Dedifferentiated amniotic fluid mesenchymal stem cell (primary cell): ENCODE results near the gene GLRX5.

Source experiments
- DNase-seq: peaks from one replicate; pipeline ENCODE4 v3.0.0-alpha.2; 2016; ENCODE audit errors: extremely low spot score

The GLRX5 gene

GRCh38 chr14:95534299-95535225 is at the start of gene GLRX5:
Gene GLRX5 (plus strand): TSS chr14:95535050. CDS start chr14:95535090, 40 bp downstream.
- peak; percentile 100 for DNase-seq

DNA sequence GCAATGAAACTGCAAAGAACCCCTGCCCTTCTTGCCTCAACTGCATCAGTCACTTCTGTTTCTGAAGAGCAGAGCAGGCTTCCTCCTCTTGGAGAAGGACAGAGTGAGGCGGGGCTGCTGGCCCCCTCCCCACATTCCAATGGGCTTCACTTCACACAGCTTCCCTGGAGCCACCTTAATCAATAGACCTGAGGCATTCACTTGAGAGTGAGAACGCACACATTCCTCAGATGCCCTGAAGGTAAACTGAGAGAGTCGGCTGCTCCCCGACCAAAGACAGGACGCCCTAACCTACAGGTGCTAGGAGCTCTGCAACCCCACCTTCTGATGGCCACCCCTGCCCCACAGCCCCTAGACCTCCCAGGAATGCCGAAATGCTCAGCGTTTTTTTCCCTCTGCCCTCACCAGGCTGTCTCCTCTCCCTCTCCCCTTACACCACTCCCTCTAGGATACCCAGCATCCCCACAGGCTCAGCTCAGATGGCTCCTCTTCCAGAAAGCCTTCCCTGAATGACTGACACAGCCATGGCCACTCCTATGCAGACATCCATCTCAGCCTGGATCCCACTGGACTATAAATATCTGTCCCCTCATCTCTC is 49.5 kb upstream of the GLRX5 start:
- DNase-seq: no peak

DNA sequence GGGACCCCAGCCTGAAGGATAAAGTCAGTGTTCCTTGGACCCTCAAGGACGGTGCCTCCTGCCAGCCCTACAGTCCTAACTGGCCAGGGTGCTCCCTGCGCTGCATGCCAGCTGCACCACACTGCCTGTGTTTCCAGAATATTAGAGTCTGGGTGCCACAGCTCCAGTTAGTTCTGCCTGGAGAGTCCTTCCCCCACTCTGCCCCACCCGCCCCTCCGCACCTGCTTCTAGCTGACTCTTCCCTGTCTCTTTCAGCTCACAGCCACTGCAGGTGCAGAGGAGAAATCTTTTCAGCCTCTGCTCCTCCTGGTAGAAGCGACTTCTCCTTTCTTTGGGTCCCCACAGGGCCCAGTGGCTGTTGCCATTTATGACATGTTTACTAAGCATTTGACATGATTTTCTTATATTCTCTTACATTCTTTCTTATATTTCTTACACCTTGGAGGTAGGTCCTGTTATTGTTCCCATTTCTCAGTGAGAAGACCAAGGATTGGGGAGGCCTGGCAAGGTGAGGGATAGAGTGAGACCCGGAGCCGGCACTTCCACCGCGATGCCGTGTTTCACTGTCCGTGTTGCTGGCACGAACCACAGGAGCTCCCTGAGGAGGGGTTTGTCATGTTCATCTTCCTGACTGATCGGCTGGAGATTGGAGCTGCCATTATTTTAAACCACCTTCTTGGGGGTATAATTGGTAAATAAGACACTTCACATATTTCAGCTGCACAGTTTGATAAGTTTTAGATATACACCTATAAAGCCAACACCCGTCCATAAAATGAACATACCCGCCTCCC is 47.8 kb upstream of the GLRX5 start:
- no peak for DNase-seq

- no peak for DNase-seq
Measured at GRCh38 chr14:95487669-95488084, 47.2 kb upstream of the GLRX5 start.

GRCh38 chr14:95488376-95489213 is 46.3 kb upstream of the GLRX5 start:
- no peak for DNase-seq

- no peak for DNase-seq
Measured at GRCh38 chr14:95489214-95490137, 45.4 kb upstream of the GLRX5 start.

- no peak for DNase-seq
Measured at GRCh38 chr14:95490138-95490509, 44.7 kb upstream of the GLRX5 start.

DNA sequence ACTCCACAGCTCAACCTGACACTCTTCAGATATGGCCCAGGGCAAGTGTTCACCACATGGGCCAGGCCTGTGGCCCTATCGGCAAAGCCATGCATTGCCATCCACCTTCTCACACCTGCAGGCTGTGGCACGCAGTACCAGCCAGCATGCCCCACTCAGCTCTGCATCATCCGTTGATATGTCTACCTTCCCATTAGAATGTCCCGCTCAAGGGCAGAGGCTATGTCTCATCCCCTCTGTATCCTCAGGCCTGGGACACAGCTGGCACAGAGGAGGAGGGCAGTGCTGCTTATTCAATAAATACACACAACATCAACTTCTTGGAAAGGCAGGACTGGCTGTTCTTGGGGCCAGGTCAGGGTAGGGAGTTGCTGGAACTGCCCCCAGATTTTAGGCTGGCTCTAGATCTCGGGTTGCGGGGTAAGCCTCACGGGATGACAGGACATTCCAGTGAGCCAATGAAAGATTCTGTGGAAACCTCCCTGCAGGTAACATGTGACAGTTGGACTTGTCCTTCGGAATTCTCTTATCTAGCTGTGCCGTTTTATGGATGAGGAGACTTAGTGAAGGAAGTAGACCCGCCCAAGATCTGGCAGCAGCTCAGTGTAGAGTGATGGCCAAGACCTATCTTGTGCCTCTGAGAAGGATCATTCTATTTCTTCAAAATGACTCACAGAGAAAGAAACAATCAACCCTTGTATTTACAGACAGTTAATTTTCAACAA is 44.0 kb upstream of the GLRX5 start:
- no peak for DNase-seq

GRCh38 chr14:95491936-95492608 is 42.8 kb upstream of the GLRX5 start:
- DNase-seq: no peak

DNA sequence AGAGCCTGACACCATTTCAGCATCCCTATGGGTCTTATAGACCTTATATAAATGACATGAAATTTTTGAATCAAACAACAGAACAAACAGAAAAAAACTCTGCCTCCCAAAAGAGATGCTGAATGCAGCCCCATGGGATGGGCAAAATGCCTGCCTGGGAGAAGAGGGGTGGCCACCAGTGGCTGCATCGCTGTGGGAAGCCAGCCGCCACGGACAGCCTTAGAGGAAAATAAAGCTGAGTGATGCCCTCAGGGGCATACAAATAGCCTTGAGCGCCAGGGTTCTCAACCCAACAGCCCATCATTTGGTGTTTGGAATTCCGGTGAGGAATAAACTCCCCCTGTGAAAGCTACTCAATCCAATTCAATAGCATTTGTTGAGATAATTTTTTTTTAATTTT is 41.3 kb upstream of the GLRX5 start:
- DNase-seq: no peak

DNA sequence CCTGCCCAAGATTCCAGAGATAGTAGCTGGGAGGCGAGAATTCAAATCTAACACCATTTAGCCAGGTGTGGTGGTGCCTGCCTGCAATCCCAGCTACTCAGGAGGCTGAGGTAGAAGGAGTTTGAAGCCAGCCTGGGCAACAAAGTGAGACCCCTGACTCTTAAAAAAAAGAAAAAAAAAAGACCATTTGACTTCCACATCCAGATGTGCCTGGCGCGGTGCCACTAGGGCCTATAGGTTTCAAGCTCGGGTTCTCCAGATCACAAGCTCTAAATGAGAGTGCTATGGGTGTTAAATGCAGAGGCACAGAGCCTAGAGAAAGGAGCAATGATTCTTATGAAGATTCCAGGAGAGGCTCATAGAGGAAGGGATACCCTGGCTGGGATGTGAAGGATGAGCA is 40.9 kb upstream of the GLRX5 start:
- no peak for DNase-seq

DNA sequence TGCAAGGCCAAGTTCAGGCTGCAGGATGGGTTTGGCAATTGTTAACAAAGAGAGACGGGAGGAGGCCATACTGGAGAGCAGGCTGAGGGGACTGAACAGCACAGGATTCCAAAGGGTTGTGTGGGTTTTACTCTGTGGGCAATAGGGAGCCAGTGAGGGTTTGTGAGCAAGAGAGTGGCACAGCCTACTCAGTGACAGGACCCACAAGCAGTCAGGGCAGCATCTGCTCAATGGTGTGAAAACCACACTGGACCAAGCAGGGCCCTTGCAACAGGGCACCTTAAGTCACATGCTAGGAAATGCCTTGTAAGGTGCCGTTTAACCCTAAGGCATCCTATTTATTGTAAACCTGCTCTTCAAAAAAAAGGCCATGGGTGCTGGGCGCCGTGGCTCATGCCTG is 40.4 kb upstream of the GLRX5 start:
- DNase-seq: no peak

GRCh38 chr14:95495076-95495475 is 39.8 kb upstream of the GLRX5 start:
- DNase-seq: no peak

DNA sequence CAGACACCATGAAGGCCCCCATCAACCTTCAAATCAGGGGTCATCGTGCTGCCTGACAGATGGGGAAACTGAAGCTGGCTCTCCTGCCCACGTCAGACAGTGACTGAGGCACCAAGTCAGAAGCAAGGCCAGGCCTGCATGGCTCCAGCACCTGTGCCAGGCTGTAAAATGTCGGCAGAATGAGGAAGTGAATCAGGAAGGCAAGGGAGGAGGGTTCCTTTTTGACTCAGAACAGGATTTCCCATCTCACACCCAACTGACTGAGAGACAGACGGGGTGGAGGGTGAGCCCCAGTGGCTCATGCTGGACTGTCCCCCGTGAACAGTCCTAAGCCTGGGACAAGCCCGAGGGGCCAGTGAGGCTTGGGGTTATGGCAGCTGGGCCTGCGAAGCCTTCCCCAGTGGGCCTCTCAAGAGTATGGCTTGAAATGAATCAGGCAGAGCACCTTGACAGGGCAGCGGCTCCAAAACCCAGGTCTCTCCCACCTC is 39.3 kb upstream of the GLRX5 start:
- no peak for DNase-seq

- DNase-seq: no peak
Measured at GRCh38 chr14:95496111-95496681, 38.7 kb upstream of the GLRX5 start.

DNA sequence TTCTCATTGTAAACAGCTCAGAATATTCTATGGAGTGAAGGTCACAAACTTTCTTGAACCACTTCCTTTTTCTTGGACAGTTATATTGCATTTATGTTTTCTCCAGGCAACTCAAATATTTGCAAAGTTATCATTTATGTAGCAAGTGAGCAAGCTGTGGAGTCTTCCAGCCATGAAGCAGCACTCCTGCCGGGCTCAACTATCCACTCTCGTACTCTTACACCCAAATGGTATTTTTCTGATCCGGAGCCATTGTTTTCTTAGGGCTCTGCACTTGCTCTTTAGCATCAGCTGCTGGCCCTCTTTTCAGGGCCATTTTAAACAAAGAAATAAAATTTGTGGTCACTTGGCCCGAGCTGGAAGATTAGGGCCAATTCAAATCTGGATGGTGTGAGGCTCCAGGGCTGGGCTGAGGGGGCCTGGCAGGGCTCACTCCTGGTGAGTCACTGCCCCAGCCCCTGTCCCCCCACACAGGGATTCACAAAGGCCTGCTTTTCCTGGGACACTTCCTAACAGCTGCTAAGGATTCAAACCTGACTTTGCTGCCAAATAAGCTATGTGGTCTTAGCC is 38.1 kb upstream of the GLRX5 start:
- no peak for DNase-seq

DNA sequence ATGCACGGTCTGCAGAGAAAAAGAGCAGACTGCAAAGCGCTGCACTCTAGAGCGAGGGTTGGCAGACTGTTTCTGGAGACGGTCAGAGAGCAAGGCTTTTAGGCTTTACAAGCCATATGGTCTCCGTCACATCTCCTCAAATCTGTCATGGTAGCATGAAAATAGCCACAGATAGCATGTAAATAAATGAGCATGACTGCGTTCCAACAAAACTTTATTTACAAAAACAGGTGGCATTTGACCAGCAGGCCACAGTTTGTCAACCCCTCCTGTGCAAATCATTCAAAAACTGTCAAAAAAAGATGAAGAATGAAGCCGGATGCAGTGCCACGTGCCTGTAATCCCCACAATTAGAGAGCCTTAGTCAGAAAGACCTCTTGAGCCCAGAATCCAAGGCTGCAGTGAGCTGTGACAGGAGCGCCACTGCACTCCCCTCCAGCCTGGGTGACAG is 37.3 kb upstream of the GLRX5 start:
- no peak for DNase-seq

DNA sequence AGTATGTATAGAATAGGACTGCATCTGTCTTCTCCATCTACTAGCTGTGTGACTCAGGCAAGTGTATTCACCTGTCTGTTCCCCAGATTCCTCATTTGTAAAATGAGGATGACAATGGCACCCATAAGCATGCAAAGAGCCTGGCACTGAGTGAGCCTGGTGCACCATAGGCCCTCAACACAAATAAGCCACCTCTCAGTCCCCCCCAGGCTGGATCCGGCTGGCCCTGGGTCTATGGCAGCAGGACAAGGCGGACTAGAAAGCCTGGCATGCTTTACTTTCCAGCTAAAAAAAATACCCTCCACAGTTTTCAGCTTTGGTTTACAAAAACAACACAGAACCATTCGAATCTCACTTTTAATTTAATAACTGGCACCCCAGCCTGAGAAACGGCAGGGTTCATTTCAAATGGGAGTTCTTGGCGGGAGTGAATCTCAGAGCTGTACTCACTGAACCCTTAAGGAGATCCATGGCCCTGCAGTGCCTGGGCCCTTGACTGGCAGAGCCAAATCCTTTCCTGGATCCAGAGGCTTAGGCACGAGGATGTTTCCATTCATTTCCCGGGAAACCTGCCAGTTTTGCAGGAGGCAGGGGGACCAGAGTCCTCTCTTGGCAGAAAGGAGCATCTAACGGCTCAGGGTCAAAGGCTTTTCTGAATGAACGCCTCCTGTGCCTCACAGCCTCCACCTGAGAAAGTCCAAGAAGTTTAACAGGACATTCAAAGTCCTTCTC is 36.1 kb upstream of the GLRX5 start:
- DNase-seq: no peak
